ENCODE data around the gene APOB.

DNA sequence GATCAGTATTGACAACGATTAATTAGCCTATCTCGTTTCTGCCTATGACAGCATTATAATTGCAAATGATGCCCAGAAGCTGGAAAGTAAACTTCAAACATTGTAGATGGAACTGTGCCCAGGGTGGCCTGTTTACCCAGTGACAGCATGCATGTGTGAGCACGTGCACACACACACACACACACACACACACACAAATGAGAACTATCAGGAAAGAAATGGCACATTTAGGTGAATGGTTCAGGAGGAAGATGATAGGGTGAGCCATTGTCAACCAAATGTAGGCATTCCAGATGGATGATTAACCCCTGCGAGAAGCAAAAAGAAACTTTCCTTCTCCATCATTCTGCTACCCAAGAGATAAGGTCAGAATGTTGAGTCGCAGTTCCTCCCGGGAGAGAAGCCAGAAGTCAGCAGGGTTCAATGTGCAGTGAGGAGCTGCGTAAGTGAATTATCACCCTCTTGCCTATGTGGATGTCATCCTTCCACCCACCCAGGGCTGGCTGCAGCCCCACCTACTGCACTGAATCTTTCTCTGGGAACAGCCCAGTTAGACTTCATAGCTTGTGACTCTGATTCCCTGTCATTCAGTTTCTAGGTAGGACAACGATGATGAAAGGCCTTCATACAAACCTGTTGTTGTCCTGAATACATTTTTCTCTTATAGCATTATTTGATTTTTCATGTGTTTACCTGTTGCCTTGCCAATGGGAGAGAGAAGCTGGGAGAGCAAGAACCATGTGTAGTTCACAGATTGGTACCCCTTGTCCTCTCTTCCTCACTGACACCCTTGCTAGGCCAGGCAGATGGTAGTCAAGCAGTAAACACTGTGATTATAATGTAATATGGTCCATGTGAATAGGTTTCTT is 3.5 kb upstream of the APOB start:
- no peak for TF ChIP-seq POLR2A (IDR thresholded peaks at IDR 0.05)
- TF ChIP-seq, protein P1, sequence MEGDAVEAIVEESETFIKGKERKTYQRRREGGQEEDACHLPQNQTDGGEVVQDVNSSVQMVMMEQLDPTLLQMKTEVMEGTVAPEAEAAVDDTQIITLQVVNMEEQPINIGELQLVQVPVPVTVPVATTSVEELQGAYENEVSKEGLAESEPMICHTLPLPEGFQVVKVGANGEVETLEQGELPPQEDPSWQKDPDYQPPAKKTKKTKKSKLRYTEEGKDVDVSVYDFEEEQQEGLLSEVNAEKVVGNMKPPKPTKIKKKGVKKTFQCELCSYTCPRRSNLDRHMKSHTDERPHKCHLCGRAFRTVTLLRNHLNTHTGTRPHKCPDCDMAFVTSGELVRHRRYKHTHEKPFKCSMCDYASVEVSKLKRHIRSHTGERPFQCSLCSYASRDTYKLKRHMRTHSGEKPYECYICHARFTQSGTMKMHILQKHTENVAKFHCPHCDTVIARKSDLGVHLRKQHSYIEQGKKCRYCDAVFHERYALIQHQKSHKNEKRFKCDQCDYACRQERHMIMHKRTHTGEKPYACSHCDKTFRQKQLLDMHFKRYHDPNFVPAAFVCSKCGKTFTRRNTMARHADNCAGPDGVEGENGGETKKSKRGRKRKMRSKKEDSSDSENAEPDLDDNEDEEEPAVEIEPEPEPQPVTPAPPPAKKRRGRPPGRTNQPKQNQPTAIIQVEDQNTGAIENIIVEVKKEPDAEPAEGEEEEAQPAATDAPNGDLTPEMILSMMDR (IDR thresholded peaks at IDR 0.05): no peak

All from breast epithelium (tissue), 3 donors.